ENCODE measurements around the gene CNTN3. TPM values are rescaled to one million over a fixed set of nuclear protein-coding genes. Genes with fewer than 3 reads are reported as not detected.

CNTN3 gene
- total and polyA plus RNA-seq, 5 donors from 2014 or later: not detected

DNA sequence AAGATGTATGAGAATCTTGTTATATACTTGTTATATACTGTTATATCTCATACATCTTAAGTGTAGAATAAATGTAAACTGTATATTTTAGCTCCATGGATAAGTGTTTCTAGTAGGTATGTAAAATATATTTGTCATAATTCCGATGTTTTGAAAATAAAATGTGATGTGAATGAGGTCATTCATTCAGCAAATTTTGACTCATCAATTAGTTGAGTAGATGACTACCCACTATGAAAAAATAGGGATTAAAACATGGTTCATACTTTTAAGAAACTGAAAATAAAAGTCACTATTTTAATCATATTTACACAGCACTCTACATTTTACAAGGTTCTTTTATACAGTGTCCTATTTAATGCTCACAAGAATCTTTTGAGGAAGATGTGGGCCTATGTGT, 28.4 kb upstream of the CNTN3 start:
- H3K27ac Mint-ChIP-seq: no peak overlapping the region
- no peaks in the 10 kb centered on the region for H3K27me3 ChIP-seq (ENCODE audit: control insufficient read depth, insufficient read depth, low read length)
- no peaks in the 10 kb centered on the region for H3K4me1 Mint-ChIP-seq
- DNase-seq: no peak
- no peak overlapping the region for H3K4me3 ChIP-seq (ENCODE audit: low read depth, low read length)
- peaks cover 0 to 13% (median 6%) of the 10 kb centered on the region in 7 donors for H3K9me3 Mint-ChIP-seq
- no peaks in the 10 kb centered on the region for H3K36me3 Mint-ChIP-seq
- ATAC-seq (ENCODE audit: low read depth in 2 of 2): no peak
- H3K9me3 ChIP-seq (ENCODE audit: control insufficient read depth in 2 of 2, low read length in 2 of 2): peaks cover 2 to 7% of the 10 kb centered on the region in 2 experiments
- no peak overlapping the region for H3K27ac ChIP-seq (ENCODE audit: insufficient read depth, low read length, poor library complexity, severe bottlenecking)
- H3K27me3 Mint-ChIP-seq: no peaks in the 10 kb centered on the region
- H3K4me1 ChIP-seq (ENCODE audit: control insufficient read depth, insufficient read depth, low read length, poor library complexity, severe bottlenecking): no peaks in the 10 kb centered on the region
- no peaks in the 10 kb centered on the region for H3K36me3 ChIP-seq (ENCODE audit: control insufficient read depth, insufficient read depth, low read length)
- H3K4me3 Mint-ChIP-seq: no peak overlapping the region

DNA sequence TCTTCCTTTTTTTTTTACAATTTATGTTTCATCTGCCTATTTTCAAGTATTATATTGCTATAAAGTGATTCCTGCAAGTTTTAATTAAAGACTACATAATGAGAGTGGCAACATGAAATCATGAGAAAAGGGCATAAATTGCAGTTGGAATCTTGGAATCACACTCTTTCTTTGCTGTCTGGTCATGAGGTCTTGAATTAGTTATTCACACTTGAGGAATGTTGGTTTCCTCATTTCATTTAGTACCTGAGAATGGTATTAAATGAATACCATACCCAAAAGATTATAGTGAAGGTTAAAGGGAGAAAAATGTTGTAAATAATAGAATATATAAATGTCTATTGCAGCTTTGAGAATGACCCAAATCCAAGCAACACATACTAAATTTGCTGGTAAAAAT, 25.8 kb upstream of the CNTN3 start:
- DNase-seq (no peak), ATAC-seq (ENCODE audit: low read depth in 2 of 2) (no peak)
- Mint-ChIP-seq H3K36me3 (no peaks in the 10 kb centered on the region), H3K4me1 (no peaks in the 10 kb centered on the region), H3K27me3 (no peaks in the 10 kb centered on the region), H3K9me3 (peaks cover 0 to 21% (median 5%) of the 10 kb centered on the region in 7 donors), H3K4me3 (no peak overlapping the region), H3K27ac (no peak overlapping the region)
- no peak overlapping the region for H3K4me3 ChIP-seq (ENCODE audit: low read depth, low read length)
- H3K27ac ChIP-seq (ENCODE audit: insufficient read depth, low read length, poor library complexity, severe bottlenecking): no peak overlapping the region
- peaks cover 2 to 7% of the 10 kb centered on the region in 2 experiments for H3K9me3 ChIP-seq (ENCODE audit: control insufficient read depth in 2 of 2, low read length in 2 of 2)
- H3K27me3 ChIP-seq (ENCODE audit: control insufficient read depth, insufficient read depth, low read length): no peaks in the 10 kb centered on the region
- no peaks in the 10 kb centered on the region for H3K4me1 ChIP-seq (ENCODE audit: control insufficient read depth, insufficient read depth, low read length, poor library complexity, severe bottlenecking)
- no peaks in the 10 kb centered on the region for H3K36me3 ChIP-seq (ENCODE audit: control insufficient read depth, insufficient read depth, low read length)

GRCh38 chr3:74639681-74640080, 25.2 kb upstream of the CNTN3 start:
- H3K27me3 Mint-ChIP-seq: no peaks in the 10 kb centered on the region
- no peaks in the 10 kb centered on the region for H3K36me3 Mint-ChIP-seq
- Histone ChIP-seq H3K4me1 (ENCODE audit: control insufficient read depth, insufficient read depth, low read length, poor library complexity, severe bottlenecking) (no peaks in the 10 kb centered on the region), H3K27me3 (ENCODE audit: control insufficient read depth, insufficient read depth, low read length) (no peaks in the 10 kb centered on the region), H3K36me3 (ENCODE audit: control insufficient read depth, insufficient read depth, low read length) (no peaks in the 10 kb centered on the region), H3K9me3 (ENCODE audit: control insufficient read depth in 2 of 2, low read length in 2 of 2) (peaks cover 2 to 7% of the 10 kb centered on the region in 2 experiments), H3K27ac (ENCODE audit: insufficient read depth, low read length, poor library complexity, severe bottlenecking) (no peak overlapping the region), H3K4me3 (ENCODE audit: low read depth, low read length) (no peak overlapping the region)
- H3K4me1 Mint-ChIP-seq: no peaks in the 10 kb centered on the region
- ATAC-seq (ENCODE audit: low read depth in 2 of 2) (no peak), DNase-seq (no peak)
- H3K4me3 Mint-ChIP-seq: no peak overlapping the region
- H3K27ac Mint-ChIP-seq: no peak overlapping the region
- H3K9me3 Mint-ChIP-seq: peaks cover 0 to 21% (median 5%) of the 10 kb centered on the region in 7 donors

GRCh38 chr3:74636981-74637380, 22.5 kb upstream of the CNTN3 start:
- Histone ChIP-seq H3K9me3 (ENCODE audit: control insufficient read depth in 2 of 2, low read length in 2 of 2) (peaks cover 2 to 7% of the 10 kb centered on the region in 2 experiments), H3K4me3 (ENCODE audit: low read depth, low read length) (no peak overlapping the region), H3K4me1 (ENCODE audit: control insufficient read depth, insufficient read depth, low read length, poor library complexity, severe bottlenecking) (no peaks in the 10 kb centered on the region), H3K27me3 (ENCODE audit: control insufficient read depth, insufficient read depth, low read length) (no peaks in the 10 kb centered on the region), H3K27ac (ENCODE audit: insufficient read depth, low read length, poor library complexity, severe bottlenecking) (no peak overlapping the region), H3K36me3 (ENCODE audit: control insufficient read depth, insufficient read depth, low read length) (no peaks in the 10 kb centered on the region)
- Mint-ChIP-seq H3K4me3 (no peak overlapping the region), H3K36me3 (no peaks in the 10 kb centered on the region), H3K27ac (no peak overlapping the region), H3K27me3 (no peaks in the 10 kb centered on the region), H3K4me1 (no peaks in the 10 kb centered on the region), H3K9me3 (peaks cover 0 to 22% (median 4%) of the 10 kb centered on the region in 7 donors)
- ATAC-seq (ENCODE audit: low read depth in 2 of 2) (no peak), DNase-seq (no peak)

GRCh38 chr3:74633021-74633420, 18.6 kb upstream of the CNTN3 start:
- H3K4me3 ChIP-seq (ENCODE audit: low read depth, low read length): no peak overlapping the region
- no peaks in the 10 kb centered on the region for H3K27me3 Mint-ChIP-seq
- H3K27ac Mint-ChIP-seq: no peak overlapping the region
- DNase-seq: no peak
- peak overlapping the region in 1 of 4 donors; percentile 32 for H3K4me3 Mint-ChIP-seq
- H3K27me3 ChIP-seq (ENCODE audit: control insufficient read depth, insufficient read depth, low read length): no peaks in the 10 kb centered on the region
- H3K4me1 Mint-ChIP-seq: no peaks in the 10 kb centered on the region
- H3K9me3 Mint-ChIP-seq: peaks cover 0 to 21% (median 0%) of the 10 kb centered on the region in 7 donors
- H3K9me3 ChIP-seq (ENCODE audit: control insufficient read depth in 2 of 2, low read length in 2 of 2): no peaks in the 10 kb centered on the region
- no peak for ATAC-seq (ENCODE audit: low read depth in 2 of 2)
- H3K36me3 ChIP-seq (ENCODE audit: control insufficient read depth, insufficient read depth, low read length): no peaks in the 10 kb centered on the region
- no peaks in the 10 kb centered on the region for H3K4me1 ChIP-seq (ENCODE audit: control insufficient read depth, insufficient read depth, low read length, poor library complexity, severe bottlenecking)
- no peaks in the 10 kb centered on the region for H3K36me3 Mint-ChIP-seq
- no peak overlapping the region for H3K27ac ChIP-seq (ENCODE audit: insufficient read depth, low read length, poor library complexity, severe bottlenecking)

GRCh38 chr3:74631351-74632140, 17.1 kb upstream of the CNTN3 start:
- Mint-ChIP-seq H3K4me1 (no peaks in the 10 kb centered on the region), H3K36me3 (no peaks in the 10 kb centered on the region), H3K27me3 (no peaks in the 10 kb centered on the region), H3K27ac (no peak overlapping the region), H3K4me3 (no peak overlapping the region), H3K9me3 (peaks cover 0 to 19% (median 5%) of the 10 kb centered on the region in 7 donors)
- H3K4me3 ChIP-seq (ENCODE audit: low read depth, low read length): no peak overlapping the region
- H3K4me1 ChIP-seq (ENCODE audit: control insufficient read depth, insufficient read depth, low read length, poor library complexity, severe bottlenecking): no peaks in the 10 kb centered on the region
- H3K36me3 ChIP-seq (ENCODE audit: control insufficient read depth, insufficient read depth, low read length): no peaks in the 10 kb centered on the region
- no peaks in the 10 kb centered on the region for H3K27me3 ChIP-seq (ENCODE audit: control insufficient read depth, insufficient read depth, low read length)
- H3K27ac ChIP-seq (ENCODE audit: insufficient read depth, low read length, poor library complexity, severe bottlenecking): no peak overlapping the region
- DNase-seq (no peak), ATAC-seq (ENCODE audit: low read depth in 2 of 2) (no peak)
- no peaks in the 10 kb centered on the region for H3K9me3 ChIP-seq (ENCODE audit: control insufficient read depth in 2 of 2, low read length in 2 of 2)

DNA sequence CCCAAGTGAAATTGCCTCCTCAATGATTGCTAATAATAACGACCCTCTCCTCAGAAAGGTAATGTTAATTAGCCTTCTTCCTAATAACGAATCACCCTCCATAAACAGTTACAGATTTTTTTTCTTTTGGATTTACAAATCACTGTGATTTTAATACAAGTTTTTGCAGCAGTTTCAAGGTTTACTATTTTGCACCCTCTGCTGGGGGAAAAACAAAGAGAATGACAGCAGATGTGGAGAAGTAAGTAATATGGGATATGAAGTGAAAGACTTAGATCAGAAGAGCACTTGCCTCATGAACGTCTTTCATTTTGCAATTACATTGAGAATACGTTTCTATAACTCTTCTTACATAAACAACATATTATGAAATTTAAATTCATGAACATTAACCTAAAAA, 16.1 kb upstream of the CNTN3 start:
- Mint-ChIP-seq H3K9me3 (peaks cover 0 to 13% (median 5%) of the 10 kb centered on the region in 7 donors), H3K4me1 (no peaks in the 10 kb centered on the region), H3K4me3 (no peak overlapping the region), H3K27me3 (no peaks in the 10 kb centered on the region), H3K27ac (no peak overlapping the region), H3K36me3 (no peaks in the 10 kb centered on the region)
- no peak for ATAC-seq (ENCODE audit: low read depth in 2 of 2)
- Histone ChIP-seq H3K36me3 (ENCODE audit: control insufficient read depth, insufficient read depth, low read length) (no peaks in the 10 kb centered on the region), H3K27me3 (ENCODE audit: control insufficient read depth, insufficient read depth, low read length) (no peaks in the 10 kb centered on the region), H3K9me3 (ENCODE audit: control insufficient read depth in 2 of 2, low read length in 2 of 2) (no peaks in the 10 kb centered on the region), H3K4me1 (ENCODE audit: control insufficient read depth, insufficient read depth, low read length, poor library complexity, severe bottlenecking) (no peaks in the 10 kb centered on the region), H3K27ac (ENCODE audit: insufficient read depth, low read length, poor library complexity, severe bottlenecking) (no peak overlapping the region), H3K4me3 (ENCODE audit: low read depth, low read length) (no peak overlapping the region)
- DNase-seq: no peak

DNA sequence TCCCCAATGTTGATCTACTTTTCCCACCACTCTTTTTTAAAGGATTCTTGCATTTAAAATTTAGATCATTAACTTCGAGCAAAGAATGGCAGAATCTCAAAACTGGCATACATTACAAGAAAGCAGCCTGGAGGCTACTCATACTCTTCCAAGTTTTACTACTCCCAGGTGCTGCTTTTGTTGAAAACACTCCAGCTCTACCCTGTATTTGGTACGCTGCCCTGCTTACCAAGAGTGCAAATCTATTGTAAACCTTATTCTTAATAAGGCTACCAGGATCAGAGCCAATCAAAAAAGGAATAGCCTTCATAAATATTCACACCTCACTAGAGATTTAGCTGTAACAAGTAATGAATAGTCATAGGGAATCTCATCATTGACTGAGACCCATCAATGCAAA, 11.6 kb upstream of the CNTN3 start:
- Histone ChIP-seq H3K36me3 (ENCODE audit: control insufficient read depth, insufficient read depth, low read length) (no peaks in the 10 kb centered on the region), H3K9me3 (ENCODE audit: control insufficient read depth in 2 of 2, low read length in 2 of 2) (no peaks in the 10 kb centered on the region), H3K27ac (ENCODE audit: insufficient read depth, low read length, poor library complexity, severe bottlenecking) (no peak overlapping the region), H3K4me3 (ENCODE audit: low read depth, low read length) (no peak overlapping the region), H3K4me1 (ENCODE audit: control insufficient read depth, insufficient read depth, low read length, poor library complexity, severe bottlenecking) (no peaks in the 10 kb centered on the region), H3K27me3 (ENCODE audit: control insufficient read depth, insufficient read depth, low read length) (no peaks in the 10 kb centered on the region)
- Mint-ChIP-seq H3K4me1 (no peaks in the 10 kb centered on the region), H3K36me3 (no peaks in the 10 kb centered on the region), H3K4me3 (no peak overlapping the region), H3K9me3 (peaks cover 4 to 12% (median 6%) of the 10 kb centered on the region in 7 donors), H3K27me3 (peaks cover 4% of the 10 kb centered on the region), H3K27ac (no peak overlapping the region)
- no peak for ATAC-seq (ENCODE audit: low read depth in 2 of 2)
- DNase-seq: no peak

All from CD4-positive, CD25-positive, alpha-beta regulatory T cell (primary cell).